ENCODE results near the gene TNFSF15.

DNA sequence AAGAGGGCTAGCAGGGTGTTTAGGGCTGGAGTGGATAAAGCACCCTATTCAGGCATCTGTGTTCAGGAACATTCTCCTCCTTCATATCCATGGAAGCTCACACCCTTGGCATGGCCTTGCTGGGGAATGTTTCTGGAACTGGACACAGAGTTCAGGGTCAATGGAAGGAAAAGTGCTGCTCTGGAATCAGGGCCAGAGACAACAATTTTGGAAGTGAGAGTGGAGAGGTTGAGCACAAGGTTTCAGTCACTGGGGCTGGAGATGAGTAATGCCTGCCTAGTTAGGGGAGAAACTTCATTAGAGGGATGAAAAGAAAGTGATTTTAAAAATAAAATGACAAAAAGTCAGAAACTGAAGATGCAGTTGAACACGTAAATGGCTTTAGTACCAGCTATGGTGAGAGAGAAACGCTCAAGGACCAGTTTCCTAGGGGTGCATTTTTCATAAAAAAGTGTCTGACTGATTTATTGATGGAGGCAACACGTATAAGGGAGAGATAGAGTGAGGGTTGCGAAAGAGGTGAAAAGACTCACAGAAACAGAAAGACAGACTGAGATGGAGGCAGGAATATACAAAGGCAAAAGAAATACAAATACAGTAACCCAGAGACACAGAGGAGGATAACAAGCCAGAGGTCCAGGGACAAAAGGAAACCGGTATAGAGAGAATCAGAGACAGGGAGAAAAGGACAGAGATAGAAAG is 8.0 kb upstream of the TNFSF15 start:
- TF ChIP-seq, protein P1, sequence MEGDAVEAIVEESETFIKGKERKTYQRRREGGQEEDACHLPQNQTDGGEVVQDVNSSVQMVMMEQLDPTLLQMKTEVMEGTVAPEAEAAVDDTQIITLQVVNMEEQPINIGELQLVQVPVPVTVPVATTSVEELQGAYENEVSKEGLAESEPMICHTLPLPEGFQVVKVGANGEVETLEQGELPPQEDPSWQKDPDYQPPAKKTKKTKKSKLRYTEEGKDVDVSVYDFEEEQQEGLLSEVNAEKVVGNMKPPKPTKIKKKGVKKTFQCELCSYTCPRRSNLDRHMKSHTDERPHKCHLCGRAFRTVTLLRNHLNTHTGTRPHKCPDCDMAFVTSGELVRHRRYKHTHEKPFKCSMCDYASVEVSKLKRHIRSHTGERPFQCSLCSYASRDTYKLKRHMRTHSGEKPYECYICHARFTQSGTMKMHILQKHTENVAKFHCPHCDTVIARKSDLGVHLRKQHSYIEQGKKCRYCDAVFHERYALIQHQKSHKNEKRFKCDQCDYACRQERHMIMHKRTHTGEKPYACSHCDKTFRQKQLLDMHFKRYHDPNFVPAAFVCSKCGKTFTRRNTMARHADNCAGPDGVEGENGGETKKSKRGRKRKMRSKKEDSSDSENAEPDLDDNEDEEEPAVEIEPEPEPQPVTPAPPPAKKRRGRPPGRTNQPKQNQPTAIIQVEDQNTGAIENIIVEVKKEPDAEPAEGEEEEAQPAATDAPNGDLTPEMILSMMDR (IDR thresholded peaks at IDR 0.05): no peak
- no peak for TF ChIP-seq POLR2A (IDR thresholded peaks at IDR 0.05)
